IMR-90 (cell line): Measurements from ENCODE around the gene C2orf49. TPM values are rescaled to one million over a fixed set of nuclear protein-coding genes. Genes with fewer than 3 reads are reported as not detected.

Experiments
- ATAC-seq: fragments of 200-7000 bp; cut with Tn5 transposase; 2 replicates; pipeline ENCODE4 v1.9.1; 2020; ENCODE audit warnings: low read depth, mild to moderate bottlenecking, moderate library complexity
- BruUV-seq: library from RNA; stranded (reverse); fragments of 400-500 nt; replicated peaks from 2 replicates; lab custom pipeline; 2021; lab: Mats Ljungman, UMichigan
- CTCF ChIA-PET: fragments of 300-600 bp; formaldehyde crosslinking; extraction: SDS; loops from one replicate; lab custom pipeline; 2021; ENCODE audit warnings: antibody characterized with exemption; lab: Yijun Ruan, JAX
- POLR2A ChIA-PET: fragments of 300-600 bp; sonication (Branson Sonifier 250); formaldehyde crosslinking; loops from one replicate; lab custom pipeline; 2022; ENCODE audit warnings: antibody characterized with exemption; ENCODE audit not compliant: unreplicated experiment; lab: Charles Lee
- DNase-seq: peaks from one replicate; pipeline ENCODE4 v3.0.0; 2013
- H2AFZ ChIP-seq: replicated peaks from 2 replicates; pipeline ENCODE3; 2013; ENCODE audit warnings: low read length, mild to moderate bottlenecking; ENCODE audit not compliant: poor library complexity
- H2AK5ac ChIP-seq: 2 replicates; pipeline ENCODE4 v1.6.1; 2013; ENCODE audit warnings: low read depth, low read length, inconsistent platforms
- H2AK9ac ChIP-seq: replicated peaks from 2 replicates; pipeline ENCODE3; 2013; ENCODE audit warnings: mild to moderate bottlenecking, low read depth, low read length, moderate library complexity; ENCODE audit not compliant: poor library complexity
- H2BK120ac ChIP-seq: 2 replicates; pipeline ENCODE4 v1.6.1; 2013; ENCODE audit warnings: low read depth, low read length, inconsistent platforms
- H2BK15ac ChIP-seq: 3 replicates; pipeline ENCODE4 v1.6.1; 2013; ENCODE audit warnings: low read depth, low read length, inconsistent platforms
- H2BK20ac ChIP-seq: 2 replicates; pipeline ENCODE4 v1.6.1; 2013; ENCODE audit warnings: low read depth, mild to moderate bottlenecking, inconsistent platforms, low read length, moderate library complexity
- H2BK5ac ChIP-seq: 2 replicates; pipeline ENCODE4 v1.6.1; 2013; ENCODE audit warnings: mild to moderate bottlenecking, low read depth, low read length, inconsistent platforms; ENCODE audit not compliant: poor library complexity, severe bottlenecking
- H3K14ac ChIP-seq: replicated peaks from 2 replicates; pipeline ENCODE4 v1.6.1; 2013; ENCODE audit warnings: low read depth, low read length, inconsistent platforms
- H3K18ac ChIP-seq: 2 replicates; pipeline ENCODE4 v1.6.1; 2013; ENCODE audit warnings: low read depth, low read length, control low read depth
- H3K23ac ChIP-seq: 2 replicates; pipeline ENCODE4 v1.6.1; 2013; ENCODE audit warnings: low read depth, low read length, inconsistent platforms
- H3K27ac ChIP-seq: 2 replicates; pipeline ENCODE4 v1.5.1; 2013; ENCODE audit warnings: mild to moderate bottlenecking, control low read depth, low read length; ENCODE audit not compliant: insufficient read depth
- H3K27me3 ChIP-seq: 2 replicates; pipeline ENCODE4 v1.6.1; 2013; ENCODE audit warnings: low read length; ENCODE audit not compliant: control insufficient read depth, insufficient read depth
- H3K36me3 ChIP-seq: 2 replicates; pipeline ENCODE4 v1.6.1; 2013; ENCODE audit warnings: low read length, mixed read lengths; ENCODE audit not compliant: control insufficient read depth, insufficient read depth
- H3K4ac ChIP-seq: 2 replicates; pipeline ENCODE4 v1.6.1; 2013; ENCODE audit warnings: low read depth, low read length, inconsistent platforms
- H3K4me1 ChIP-seq: 2 replicates; pipeline ENCODE4 v1.6.1; 2013; ENCODE audit warnings: low read length, mixed read lengths; ENCODE audit not compliant: control insufficient read depth, insufficient read depth
- H3K4me2 ChIP-seq: 2 replicates; pipeline ENCODE4 v1.6.1; 2013; ENCODE audit warnings: low read depth, mild to moderate bottlenecking, control low read depth, low read length, moderate library complexity
- H3K4me3 ChIP-seq: 2 replicates; pipeline ENCODE4 v1.5.1; 2013; ENCODE audit warnings: low read depth, mild to moderate bottlenecking, control low read depth, low read length, moderate library complexity; ENCODE audit not compliant: insufficient read depth
- H3K56ac ChIP-seq: 2 replicates; pipeline ENCODE4 v1.6.1; 2013; ENCODE audit warnings: low read length, inconsistent platforms; ENCODE audit not compliant: insufficient read depth; ENCODE audit errors: extremely low read depth
- H3K79me1 ChIP-seq, 2 experiments: 2 replicates each; pipeline ENCODE4 v1.6.1; 2013; ENCODE audit warnings: low read length in 2 of 2, inconsistent platforms in 1 of 2, low read depth in 1 of 2
- H3K9ac ChIP-seq: 2 replicates; pipeline ENCODE4 v1.6.1; 2013; ENCODE audit warnings: low read depth, low read length, control low read depth
- H3K9me1 ChIP-seq: 2 replicates; pipeline ENCODE4 v1.6.1; 2013; ENCODE audit warnings: low read length, inconsistent platforms; ENCODE audit not compliant: insufficient read depth
- H3K9me3 ChIP-seq: 2 replicates; pipeline ENCODE4 v1.6.1; 2013; ENCODE audit warnings: low read length; ENCODE audit not compliant: control insufficient read depth, insufficient read depth
- H4K20me1 ChIP-seq: 2 replicates; pipeline ENCODE4 v1.6.1; 2013; ENCODE audit warnings: low read length, inconsistent platforms; ENCODE audit not compliant: insufficient read depth
- H4K5ac ChIP-seq: 2 replicates; pipeline ENCODE4 v1.6.1; 2013; ENCODE audit warnings: mild to moderate bottlenecking, low read depth, low read length, control low read depth
- H4K8ac ChIP-seq, 2 experiments: 2 replicates each; pipeline ENCODE4 v1.6.1; 2013; ENCODE audit warnings: low read depth in 2 of 2, low read length in 2 of 2, control low read depth in 1 of 2, inconsistent platforms in 1 of 2
- H4K91ac ChIP-seq: 2 replicates; pipeline ENCODE4 v1.6.1; 2013; ENCODE audit warnings: low read depth, low read length, inconsistent platforms; ENCODE audit not compliant: insufficient read depth
- CEBPB ChIP-seq: IDR thresholded peaks from 2 replicates; pipeline ENCODE4 v1.6.1; 2012; ENCODE audit warnings: low read depth, low read length, improper control_type of control experiment
- CTCF ChIP-seq: conservative IDR thresholded peaks from 2 replicates; pipeline ENCODE4 v1.5.1; 2012; ENCODE audit warnings: mild to moderate bottlenecking, low read depth, low read length, improper control_type of control experiment
- ELK1 ChIP-seq: fragments of 150-350 bp; IDR thresholded peaks from 2 replicates; pipeline ENCODE4 v1.6.1; 2016; ENCODE audit warnings: low read depth, mild to moderate bottlenecking, low read length, moderate library complexity, borderline replicate concordance
- FOS ChIP-seq: fragments of 150-350 bp; IDR thresholded peaks from 2 replicates; pipeline ENCODE4 v1.6.1; 2016; ENCODE audit warnings: low read depth, low read length
- MAFK ChIP-seq: IDR thresholded peaks from 2 replicates; pipeline ENCODE4 v1.6.1; 2012; ENCODE audit warnings: low read depth, low read length, improper control_type of control experiment
- MAZ ChIP-seq: IDR thresholded peaks from 2 replicates; pipeline ENCODE4 v1.6.1; 2012; ENCODE audit warnings: low read depth, mild to moderate bottlenecking, low read length, improper control_type of control experiment, moderate library complexity, borderline replicate concordance
- MXI1 ChIP-seq: IDR thresholded peaks from 2 replicates; pipeline ENCODE4 v1.6.1; 2012; ENCODE audit warnings: low read depth, mild to moderate bottlenecking, low read length, moderate library complexity, borderline replicate concordance
- POLR2A ChIP-seq: IDR thresholded peaks from 2 replicates; pipeline ENCODE4 v1.6.1; 2012; ENCODE audit warnings: mild to moderate bottlenecking, low read depth, low read length
- RCOR1 ChIP-seq: IDR thresholded peaks from 2 replicates; pipeline ENCODE4 v1.6.1; 2012; ENCODE audit warnings: mild to moderate bottlenecking, low read length, improper control_type of control experiment; ENCODE audit not compliant: insufficient replicate concordance
- RFX5 ChIP-seq: IDR thresholded peaks from 2 replicates; pipeline ENCODE4 v1.8.0; 2012; ENCODE audit warnings: low read depth, mild to moderate bottlenecking, low read length, moderate library complexity
- SMC3 ChIP-seq: fragments of 150-350 bp; IDR thresholded peaks from 2 replicates; pipeline ENCODE4 v1.6.1; 2016; ENCODE audit warnings: low read depth, mild to moderate bottlenecking, antibody characterized with exemption, low read length, moderate library complexity
- WGBS, 2 experiments: methylation state at CpG; one replicate each; pipeline versions ENCODE4 v1.1.5 to v1.1.7; 2013; ENCODE audit warnings: missing lambda C conversion rate in 2 of 2; ENCODE audit not compliant: insufficient read length in 1 of 2; ENCODE audit errors: extremely low coverage in 2 of 2; 5-methylcytosine and 5-hydroxymethylcytosine counted together
- dilution Hi-C: fragments of 300-500 bp; cut with HindIII; formaldehyde crosslinking; loops from one replicate; pipeline ENCODE4 v1.14.3; 2018; ENCODE audit warnings: low sequenced_read_pairs; ENCODE audit not compliant: unreplicated experiment
- in situ Hi-C: fragments of 300-500 bp; cut with MboI; formaldehyde crosslinking; loops from 3 replicates; pipeline ENCODE4 v1.14.3; 2019; ENCODE audit warnings: low sequenced_read_pairs, inconsistent platforms, mixed read lengths
- intact Hi-C: fragments of 100-400 bp; cut with micrococcal nuclease; formaldehyde crosslinking; loops from 2 replicates; pipeline ENCODE4 v1.10.0; 2022
- polyA plus RNA-seq, 3 experiments: library from polyadenylated mRNA; depleted of rRNA; stranded (reverse); fragments of >200 nt; gene quantifications; 2 replicates each; pipeline ENCODE4 v1.2.3, GENCODE V29; 2012; ENCODE audit warnings: low replicate concordance in 1 of 3
- total RNA-seq: library from RNA; depleted of rRNA; stranded (reverse); fragments of >200 nt; gene quantifications from 2 replicates; pipeline ENCODE4 v1.2.3, GENCODE V29; 2012

Gene C2orf49
- total and polyA plus RNA-seq, 2 of the 4 experiments (the other 2 are of a cell fraction) = 3.8 to 8.5 TPM

GRCh38 chr2:105317937-105318336, 19.4 kb upstream of the C2orf49 start:
- H3K4me2 ChIP-seq = no peak overlapping the region
- ATAC-seq (no peak), DNase-seq (peak; percentile 18)
- peaks cover 21% of the 10 kb centered on the region; the same call in 1 of the 2 replicates for H4K20me1 ChIP-seq
- no peak overlapping the region for H2BK20ac ChIP-seq
- peaks cover 7% of the 10 kb centered on the region for H3K9me1 ChIP-seq
- no peaks in the 10 kb centered on the region for H3K9me3 ChIP-seq
- peaks cover 3% of the 10 kb centered on the region; the same call in 1 of the 2 replicates for H3K4me1 ChIP-seq
- H3K36me3 ChIP-seq = no peaks in the 10 kb centered on the region
- no peak overlapping the region for H3K4me3 ChIP-seq
- POLR2A ChIA-PET = no interaction called here
- no peak overlapping the region for H3K9ac ChIP-seq
- no peak overlapping the region for H2AK5ac ChIP-seq
- H2AK9ac ChIP-seq = no peak overlapping the region
- no peak overlapping the region for H2AFZ ChIP-seq
- H3K18ac ChIP-seq = no peak overlapping the region
- H3K56ac ChIP-seq = no peak overlapping the region
- H3K79me1 ChIP-seq = peaks cover 25 to 50% of the 10 kb centered on the region in 2 experiments
- H3K27ac ChIP-seq = no peak overlapping the region
- in situ Hi-C loops (no loop called here), intact Hi-C loops (no loop called here), dilution Hi-C loops (no loop called here)
- H3K4ac ChIP-seq = no peak overlapping the region
- no peak overlapping the region for H3K23ac ChIP-seq
- TF ChIP-seq RFX5 = no peak
- no peak for TF ChIP-seq FOS
- no peak for TF ChIP-seq SMC3
- TF ChIP-seq MAFK = no peak
- no peak for TF ChIP-seq MAZ
- TF ChIP-seq CEBPB = no peak
- TF ChIP-seq CTCF = no peak
- no peak for TF ChIP-seq RCOR1
- no peak for TF ChIP-seq MXI1
- no peak for TF ChIP-seq POLR2A
- no peak for TF ChIP-seq ELK1
- H3K14ac ChIP-seq = no peak overlapping the region
- CTCF ChIA-PET = interaction anchor here (0.8 kb wide), 1 partner anchor 23 kb away, joined by 3 read pairs; no protein-coding TSS in a partner anchor
- no peak overlapping the region for H2BK15ac ChIP-seq
- no peaks in the 10 kb centered on the region for H3K27me3 ChIP-seq
- H4K91ac ChIP-seq = no peak overlapping the region
- H2BK5ac ChIP-seq = no peak overlapping the region
- H2BK120ac ChIP-seq = no peak overlapping the region
- no peak overlapping the region for H4K8ac ChIP-seq
- no TSS peak for BruUV-seq
- H4K5ac ChIP-seq = no peak overlapping the region
- 100% methylated on average over 1 of the region's 3 CpGs; no CpG with 5 or more reads in 1 of the 2 experiments for WGBS, 2 experiments
